GM12878 (cell line): ENCODE results near the gene PPP1R14D. TPM values are rescaled to one million over a fixed set of nuclear protein-coding genes. Genes with fewer than 3 reads are reported as not detected.

Experiments
- EED ChIP-seq: sonication (generic); IDR thresholded peaks from 2 replicates; pipeline ENCODE4 v1.6.1; 2016; ENCODE audit warnings: antibody characterized with exemption, low read depth
- EGR1 ChIP-seq, 2 experiments: IDR thresholded peaks; 1 replicate in 1 of 2; 2 replicates in 1 of 2; pipeline ENCODE4 v1.6.1; 2011 to 2012; ENCODE audit warnings: low read depth in 2 of 2, low read length in 2 of 2, borderline replicate concordance in 1 of 2, mild to moderate bottlenecking in 1 of 2, moderate library complexity in 1 of 2
- FOXM1 ChIP-seq: IDR thresholded peaks from 2 replicates; pipeline ENCODE4 v1.6.1; 2012; ENCODE audit warnings: low read depth, mild to moderate bottlenecking, inconsistent platforms, low read length, moderate library complexity
- JUNB ChIP-seq: IDR thresholded peaks from 2 replicates; pipeline ENCODE4 v1.6.1; 2016; ENCODE audit warnings: antibody characterized with exemption, mild to moderate bottlenecking
- KAT2A ChIP-seq: conservative IDR thresholded peaks from 2 replicates; pipeline ENCODE4 v1.6.1; 2011; ENCODE audit warnings: low read depth, low read length; ENCODE audit not compliant: control insufficient read depth
- RBBP5 ChIP-seq: fragments of 200-600 bp; sonication (generic); conservative IDR thresholded peaks from 2 replicates; pipeline ENCODE4 v1.6.1; 2016
- RELA ChIP-seq: fragments of 450-650 bp; IDR thresholded peaks from 2 replicates; pipeline ENCODE4 v1.8.0; 2014; ENCODE audit warnings: borderline replicate concordance; ENCODE audit not compliant: partially characterized antibody
- RUNX3 ChIP-seq: IDR thresholded peaks from 2 replicates; pipeline ENCODE4 v1.6.1; 2012; ENCODE audit warnings: low read length, inconsistent platforms
- TARDBP ChIP-seq: IDR thresholded peaks from 2 replicates; pipeline ENCODE4 v1.6.1; 2016; ENCODE audit warnings: borderline replicate concordance
- TBL1XR1 ChIP-seq: IDR thresholded peaks from 2 replicates; pipeline ENCODE4 v1.6.1; 2012; ENCODE audit warnings: low read depth, low read length, improper control_type of control experiment
- polyA plus RNA-seq, 11 experiments: library from polyadenylated mRNA; depleted of rRNA in 4 of 11; unstranded in 6 of 11; stranded (reverse) in 5 of 11; fragments of >200 nt; fragmentation: Nextera tagmentation in 4 of 11; fragmentation: Illumina TruSeq in 1 of 11; extraction: Ambion mirVana in 4 of 11; extraction: Trizol in 1 of 11; gene quantifications; 1 replicate in 1 of 11; 2 replicates in 10 of 11; pipeline versions ENCODE4 v1.2.1 to v1.2.3, GENCODE V29; 2011 to 2016; ENCODE audit warnings: inconsistent platforms in 2 of 11, missing spikeins in 2 of 11, low read depth in 1 of 11
- total RNA-seq, 4 experiments: library from RNA; depleted of rRNA in 3 of 4; stranded (reverse); fragments of >200 nt in 3 of 4; fragmentation: Illumina TruSeq in 1 of 4; extraction: Trizol in 1 of 4; gene quantifications; 2 replicates each; pipeline versions ENCODE4 v1.2.1 to v1.2.3, GENCODE V29; 2013 to 2021
- TF ChIP-seq, protein P1 (sequence below), 3 experiments: IDR thresholded peaks in 2 of 3; conservative IDR thresholded peaks in 1 of 3; 2 replicates each; pipeline ENCODE4 v1.5.1; 2011; ENCODE audit warnings: low read depth in 3 of 3, low read length in 3 of 3, mild to moderate bottlenecking in 3 of 3, control low read depth in 2 of 3, moderate library complexity in 2 of 3, inconsistent platforms in 1 of 3, mixed read lengths in 1 of 3; ENCODE audit not compliant: control insufficient read depth in 2 of 3, insufficient read depth in 1 of 3; ENCODE audit errors: extremely low read depth in 1 of 3
- TF ChIP-seq, protein P2 (sequence below): fragments of 450-650 bp; formaldehyde crosslinking; IDR thresholded peaks from 2 replicates; pipeline ENCODE4 v1.4.0; 2022; ENCODE audit warnings: mild to moderate bottlenecking, moderate library complexity
- TF ChIP-seq, protein P3 (sequence below): fragments of 450-650 bp; IDR thresholded peaks from 2 replicates; pipeline ENCODE4 v1.6.1; 2018; ENCODE audit warnings: mild to moderate bottlenecking, low read depth, moderate library complexity; ENCODE audit not compliant: partially characterized antibody
- TF ChIP-seq, protein P4 (sequence below): fragments of 450-650 bp; formaldehyde crosslinking; IDR thresholded peaks from 2 replicates; pipeline ENCODE4 v1.5.0; 2022; ENCODE audit warnings: mild to moderate bottlenecking, missing genetic modification characterization

The PPP1R14D gene
- total and polyA plus RNA-seq, 10 of the 15 experiments (the other 5 are each of a cell fraction or from before 2014, with no cell fraction given) = 0.10 TPM; not detected in 9

DNA sequence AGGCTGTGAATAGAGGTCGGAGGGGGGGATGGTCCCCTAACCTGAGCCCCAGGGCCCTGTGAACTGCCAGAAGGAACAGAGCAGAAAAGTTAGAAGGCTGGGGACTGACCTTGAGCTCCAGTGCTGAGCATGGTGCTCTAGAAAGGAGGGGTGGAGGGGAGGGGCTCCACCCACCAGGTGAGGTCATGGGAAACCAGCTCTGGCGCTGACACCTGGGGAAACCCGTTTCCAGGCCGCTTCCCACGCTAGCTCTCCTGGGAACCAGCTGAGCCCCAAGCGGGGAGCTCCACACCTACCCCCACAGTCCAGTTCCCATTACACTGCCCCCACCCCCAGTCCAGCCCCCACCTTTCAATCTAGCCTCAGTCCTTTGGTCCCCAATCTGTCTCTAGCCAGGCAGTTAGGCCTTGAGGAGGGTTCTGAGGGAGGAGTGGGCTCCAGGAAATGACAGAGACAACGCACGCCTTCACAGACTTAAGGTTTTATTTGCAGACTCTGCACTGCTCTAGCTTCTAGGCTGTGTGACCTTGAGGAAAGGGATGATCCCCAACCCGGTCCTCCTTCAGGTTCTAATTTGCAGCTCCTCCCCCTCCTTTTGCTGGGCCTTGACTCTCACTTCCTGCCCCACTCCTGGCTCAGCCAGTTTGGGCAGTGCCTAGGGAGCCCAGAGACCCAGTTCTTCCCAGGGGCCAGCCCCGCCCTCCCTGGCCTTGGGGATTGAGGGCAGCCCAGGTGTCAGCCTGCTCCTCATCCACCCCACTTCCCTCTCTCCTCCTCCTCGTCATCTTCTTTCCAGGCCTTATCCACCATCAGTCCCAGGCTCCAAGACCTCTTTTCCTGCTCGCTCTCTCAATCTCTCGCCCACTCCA, 43.5 kb upstream of the PPP1R14D start (continued):
- TF ChIP-seq KAT2A (no peak), FOXM1 (peak; percentile 76; the same call in 1 of the 2 replicates), TBL1XR1 (peak; percentile 49; the same call in 1 of the 2 replicates), RBBP5 (no peak), EED (peak; percentile 86), JUNB (peak; percentile 52), RELA (peak; percentile 11), RUNX3 (peak; percentile 49), EGR1 (IDR thresholded peaks at IDR 0.05; ENCODE audit: borderline replicate concordance in 1 of 2, low read depth in 2 of 2, low read length in 2 of 2) (peak in 1 of 2 experiments; percentile 84; a peak in 2 of 3 replicates), TARDBP (peak; percentile 57; the same call in 1 of the 2 replicates)
- TF ChIP-seq, protein P1, sequence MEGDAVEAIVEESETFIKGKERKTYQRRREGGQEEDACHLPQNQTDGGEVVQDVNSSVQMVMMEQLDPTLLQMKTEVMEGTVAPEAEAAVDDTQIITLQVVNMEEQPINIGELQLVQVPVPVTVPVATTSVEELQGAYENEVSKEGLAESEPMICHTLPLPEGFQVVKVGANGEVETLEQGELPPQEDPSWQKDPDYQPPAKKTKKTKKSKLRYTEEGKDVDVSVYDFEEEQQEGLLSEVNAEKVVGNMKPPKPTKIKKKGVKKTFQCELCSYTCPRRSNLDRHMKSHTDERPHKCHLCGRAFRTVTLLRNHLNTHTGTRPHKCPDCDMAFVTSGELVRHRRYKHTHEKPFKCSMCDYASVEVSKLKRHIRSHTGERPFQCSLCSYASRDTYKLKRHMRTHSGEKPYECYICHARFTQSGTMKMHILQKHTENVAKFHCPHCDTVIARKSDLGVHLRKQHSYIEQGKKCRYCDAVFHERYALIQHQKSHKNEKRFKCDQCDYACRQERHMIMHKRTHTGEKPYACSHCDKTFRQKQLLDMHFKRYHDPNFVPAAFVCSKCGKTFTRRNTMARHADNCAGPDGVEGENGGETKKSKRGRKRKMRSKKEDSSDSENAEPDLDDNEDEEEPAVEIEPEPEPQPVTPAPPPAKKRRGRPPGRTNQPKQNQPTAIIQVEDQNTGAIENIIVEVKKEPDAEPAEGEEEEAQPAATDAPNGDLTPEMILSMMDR (IDR thresholded peaks at IDR 0.05 in 2 of 3, conservative IDR thresholded peaks at IDR 0.05 in 1 of 3; ENCODE audit: control insufficient read depth in 2 of 3, extremely low read depth in 1 of 3, insufficient read depth in 1 of 3, low read depth in 3 of 3, low read length in 3 of 3) = no peak
- TF ChIP-seq, protein P2, sequence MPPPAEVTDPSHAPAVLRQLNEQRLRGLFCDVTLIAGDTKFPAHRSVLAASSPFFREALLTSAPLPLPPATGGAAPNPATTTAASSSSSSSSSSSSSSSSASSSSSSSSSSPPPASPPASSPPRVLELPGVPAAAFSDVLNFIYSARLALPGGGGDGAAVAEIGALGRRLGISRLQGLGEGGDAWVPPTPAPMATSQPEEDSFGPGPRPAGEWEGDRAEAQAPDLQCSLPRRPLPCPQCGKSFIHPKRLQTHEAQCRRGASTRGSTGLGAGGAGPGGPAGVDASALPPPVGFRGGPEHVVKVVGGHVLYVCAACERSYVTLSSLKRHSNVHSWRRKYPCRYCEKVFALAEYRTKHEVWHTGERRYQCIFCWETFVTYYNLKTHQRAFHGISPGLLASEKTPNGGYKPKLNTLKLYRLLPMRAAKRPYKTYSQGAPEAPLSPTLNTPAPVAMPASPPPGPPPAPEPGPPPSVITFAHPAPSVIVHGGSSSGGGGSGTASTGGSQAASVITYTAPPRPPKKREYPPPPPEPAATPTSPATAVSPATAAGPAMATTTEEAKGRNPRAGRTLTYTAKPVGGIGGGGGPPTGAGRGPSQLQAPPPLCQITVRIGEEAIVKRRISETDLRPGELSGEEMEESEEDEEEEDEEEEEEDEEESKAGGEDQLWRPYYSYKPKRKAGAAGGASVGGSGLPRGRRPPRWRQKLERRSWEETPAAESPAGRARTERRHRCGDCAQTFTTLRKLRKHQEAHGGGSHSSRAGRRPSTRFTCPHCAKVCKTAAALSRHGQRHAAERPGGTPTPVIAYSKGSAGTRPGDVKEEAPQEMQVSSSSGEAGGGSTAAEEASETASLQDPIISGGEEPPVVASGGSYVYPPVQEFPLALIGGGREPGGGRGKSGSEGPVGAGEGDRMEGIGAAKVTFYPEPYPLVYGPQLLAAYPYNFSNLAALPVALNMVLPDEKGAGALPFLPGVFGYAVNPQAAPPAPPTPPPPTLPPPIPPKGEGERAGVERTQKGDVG (CRISPR knock-in tag) = peak; percentile 68; the same call in 1 of the 2 replicates
- TF ChIP-seq, protein P3, sequence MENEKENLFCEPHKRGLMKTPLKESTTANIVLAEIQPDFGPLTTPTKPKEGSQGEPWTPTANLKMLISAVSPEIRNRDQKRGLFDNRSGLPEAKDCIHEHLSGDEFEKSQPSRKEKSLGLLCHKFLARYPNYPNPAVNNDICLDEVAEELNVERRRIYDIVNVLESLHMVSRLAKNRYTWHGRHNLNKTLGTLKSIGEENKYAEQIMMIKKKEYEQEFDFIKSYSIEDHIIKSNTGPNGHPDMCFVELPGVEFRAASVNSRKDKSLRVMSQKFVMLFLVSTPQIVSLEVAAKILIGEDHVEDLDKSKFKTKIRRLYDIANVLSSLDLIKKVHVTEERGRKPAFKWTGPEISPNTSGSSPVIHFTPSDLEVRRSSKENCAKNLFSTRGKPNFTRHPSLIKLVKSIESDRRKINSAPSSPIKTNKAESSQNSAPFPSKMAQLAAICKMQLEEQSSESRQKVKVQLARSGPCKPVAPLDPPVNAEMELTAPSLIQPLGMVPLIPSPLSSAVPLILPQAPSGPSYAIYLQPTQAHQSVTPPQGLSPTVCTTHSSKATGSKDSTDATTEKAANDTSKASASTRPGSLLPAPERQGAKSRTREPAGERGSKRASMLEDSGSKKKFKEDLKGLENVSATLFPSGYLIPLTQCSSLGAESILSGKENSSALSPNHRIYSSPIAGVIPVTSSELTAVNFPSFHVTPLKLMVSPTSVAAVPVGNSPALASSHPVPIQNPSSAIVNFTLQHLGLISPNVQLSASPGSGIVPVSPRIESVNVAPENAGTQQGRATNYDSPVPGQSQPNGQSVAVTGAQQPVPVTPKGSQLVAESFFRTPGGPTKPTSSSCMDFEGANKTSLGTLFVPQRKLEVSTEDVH = peak; percentile 24
- TF ChIP-seq, protein P4, sequence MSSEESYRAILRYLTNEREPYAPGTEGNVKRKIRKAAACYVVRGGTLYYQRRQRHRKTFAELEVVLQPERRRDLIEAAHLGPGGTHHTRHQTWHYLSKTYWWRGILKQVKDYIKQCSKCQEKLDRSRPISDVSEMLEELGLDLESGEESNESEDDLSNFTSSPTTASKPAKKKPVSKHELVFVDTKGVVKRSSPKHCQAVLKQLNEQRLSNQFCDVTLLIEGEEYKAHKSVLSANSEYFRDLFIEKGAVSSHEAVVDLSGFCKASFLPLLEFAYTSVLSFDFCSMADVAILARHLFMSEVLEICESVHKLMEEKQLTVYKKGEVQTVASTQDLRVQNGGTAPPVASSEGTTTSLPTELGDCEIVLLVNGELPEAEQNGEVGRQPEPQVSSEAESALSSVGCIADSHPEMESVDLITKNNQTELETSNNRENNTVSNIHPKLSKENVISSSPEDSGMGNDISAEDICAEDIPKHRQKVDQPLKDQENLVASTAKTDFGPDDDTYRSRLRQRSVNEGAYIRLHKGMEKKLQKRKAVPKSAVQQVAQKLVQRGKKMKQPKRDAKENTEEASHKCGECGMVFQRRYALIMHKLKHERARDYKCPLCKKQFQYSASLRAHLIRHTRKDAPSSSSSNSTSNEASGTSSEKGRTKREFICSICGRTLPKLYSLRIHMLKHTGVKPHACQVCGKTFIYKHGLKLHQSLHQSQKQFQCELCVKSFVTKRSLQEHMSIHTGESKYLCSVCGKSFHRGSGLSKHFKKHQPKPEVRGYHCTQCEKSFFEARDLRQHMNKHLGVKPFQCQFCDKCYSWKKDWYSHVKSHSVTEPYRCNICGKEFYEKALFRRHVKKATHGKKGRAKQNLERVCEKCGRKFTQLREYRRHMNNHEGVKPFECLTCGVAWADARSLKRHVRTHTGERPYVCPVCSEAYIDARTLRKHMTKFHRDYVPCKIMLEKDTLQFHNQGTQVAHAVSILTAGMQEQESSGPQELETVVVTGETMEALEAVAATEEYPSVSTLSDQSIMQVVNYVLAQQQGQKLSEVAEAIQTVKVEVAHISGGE = no peak
